Ishikawa (cell line): Measurements from ENCODE around the gene HOXA7.

Source experiments
- EGR1 ChIP-seq: IDR thresholded peaks from 2 replicates; pipeline ENCODE4 v1.6.1; 2012
- EP300 ChIP-seq: IDR thresholded peaks from 2 replicates; pipeline ENCODE4 v1.6.1; 2012; ENCODE audit warnings: borderline replicate concordance
- FOXM1 ChIP-seq: IDR thresholded peaks from 2 replicates; pipeline ENCODE4 v1.6.1; 2012; ENCODE audit warnings: low read depth, borderline replicate concordance
- MAX ChIP-seq: IDR thresholded peaks from 2 replicates; pipeline ENCODE4 v1.6.1; 2012
- RAD21 ChIP-seq: IDR thresholded peaks from 2 replicates; pipeline ENCODE4 v1.6.1; 2012; ENCODE audit warnings: low read depth
- TEAD4 ChIP-seq: IDR thresholded peaks from 2 replicates; pipeline ENCODE4 v1.6.1; 2012
- YY1 ChIP-seq: IDR thresholded peaks from 2 replicates; pipeline ENCODE4 v1.6.1; 2012; ENCODE audit warnings: low read depth
- TF ChIP-seq, protein P1 (sequence below): IDR thresholded peaks from 2 replicates; pipeline ENCODE4 v1.6.1; 2012; ENCODE audit warnings: low read depth, mild to moderate bottlenecking

DNA sequence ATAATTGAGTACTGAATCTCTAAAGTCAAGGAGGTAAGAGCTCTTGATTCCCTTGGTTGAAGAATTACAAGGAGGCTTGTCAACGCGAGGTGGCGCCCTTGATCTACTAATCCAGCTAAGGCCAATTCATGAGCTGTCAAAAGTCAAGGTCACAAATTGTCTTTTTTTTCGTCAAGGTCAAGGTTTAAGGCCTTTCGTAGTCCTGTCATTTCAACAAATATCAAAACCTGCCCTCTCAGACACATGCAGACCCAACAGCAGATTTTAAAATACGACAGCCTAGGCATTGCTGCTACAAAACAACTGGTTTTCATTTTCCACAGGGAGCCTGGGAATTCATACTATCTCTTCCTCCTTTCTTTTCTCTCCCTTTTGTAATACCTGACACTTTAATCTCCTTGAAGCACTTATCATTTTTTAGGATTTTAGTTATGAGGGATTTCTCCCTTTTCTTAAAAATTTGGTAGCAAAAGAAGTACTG lies 39.9 kb upstream of the HOXA7 start:
- TF ChIP-seq RAD21, result peak; percentile 97
- TF ChIP-seq EP300, result no peak
- TF ChIP-seq TEAD4, result no peak
- TF ChIP-seq MAX, result no peak
- TF ChIP-seq, protein P1, sequence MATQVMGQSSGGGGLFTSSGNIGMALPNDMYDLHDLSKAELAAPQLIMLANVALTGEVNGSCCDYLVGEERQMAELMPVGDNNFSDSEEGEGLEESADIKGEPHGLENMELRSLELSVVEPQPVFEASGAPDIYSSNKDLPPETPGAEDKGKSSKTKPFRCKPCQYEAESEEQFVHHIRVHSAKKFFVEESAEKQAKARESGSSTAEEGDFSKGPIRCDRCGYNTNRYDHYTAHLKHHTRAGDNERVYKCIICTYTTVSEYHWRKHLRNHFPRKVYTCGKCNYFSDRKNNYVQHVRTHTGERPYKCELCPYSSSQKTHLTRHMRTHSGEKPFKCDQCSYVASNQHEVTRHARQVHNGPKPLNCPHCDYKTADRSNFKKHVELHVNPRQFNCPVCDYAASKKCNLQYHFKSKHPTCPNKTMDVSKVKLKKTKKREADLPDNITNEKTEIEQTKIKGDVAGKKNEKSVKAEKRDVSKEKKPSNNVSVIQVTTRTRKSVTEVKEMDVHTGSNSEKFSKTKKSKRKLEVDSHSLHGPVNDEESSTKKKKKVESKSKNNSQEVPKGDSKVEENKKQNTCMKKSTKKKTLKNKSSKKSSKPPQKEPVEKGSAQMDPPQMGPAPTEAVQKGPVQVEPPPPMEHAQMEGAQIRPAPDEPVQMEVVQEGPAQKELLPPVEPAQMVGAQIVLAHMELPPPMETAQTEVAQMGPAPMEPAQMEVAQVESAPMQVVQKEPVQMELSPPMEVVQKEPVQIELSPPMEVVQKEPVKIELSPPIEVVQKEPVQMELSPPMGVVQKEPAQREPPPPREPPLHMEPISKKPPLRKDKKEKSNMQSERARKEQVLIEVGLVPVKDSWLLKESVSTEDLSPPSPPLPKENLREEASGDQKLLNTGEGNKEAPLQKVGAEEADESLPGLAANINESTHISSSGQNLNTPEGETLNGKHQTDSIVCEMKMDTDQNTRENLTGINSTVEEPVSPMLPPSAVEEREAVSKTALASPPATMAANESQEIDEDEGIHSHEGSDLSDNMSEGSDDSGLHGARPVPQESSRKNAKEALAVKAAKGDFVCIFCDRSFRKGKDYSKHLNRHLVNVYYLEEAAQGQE, result no peak
- TF ChIP-seq EGR1, result no peak
- no peak for TF ChIP-seq YY1
- TF ChIP-seq FOXM1, result no peak
